ENCODE results near the gene CA5A. TPM values are rescaled to one million over a fixed set of nuclear protein-coding genes. Genes with fewer than 3 reads are reported as not detected.
"Not testable (repeated sequence)": the region's sequence is repeated elsewhere in the genome, so short reads cannot be mapped to it uniquely, and the experiment has no call there.

The CA5A gene
- total and polyA plus RNA-seq, 2 experiments from 2014 or later, result not detected

- not testable (repeated sequence) for H3K27ac Mint-ChIP-seq; H3K4me1 ChIP-seq (ENCODE audit: insufficient read depth); H3K36me3 ChIP-seq (ENCODE audit: insufficient read depth); H3K9me2 ChIP-seq (ENCODE audit: insufficient read depth); H3K4me2 ChIP-seq; H3K9me3 Mint-ChIP-seq; H3F3A ChIP-seq (replicated peaks; ENCODE audit: low read depth); ATAC-seq; H2AFZ ChIP-seq; H3K27me3 ChIP-seq (ENCODE audit: insufficient read depth); H3K27me3 Mint-ChIP-seq (ENCODE audit: insufficient read depth, low read depth, poor library complexity); H3K79me2 ChIP-seq (replicated peaks; ENCODE audit: insufficient read depth); H4K20me1 ChIP-seq (replicated peaks; ENCODE audit: insufficient read depth); H3K4me3 Mint-ChIP-seq; H3K4me3 ChIP-seq; DNase-seq (ENCODE audit: low spot score); H3K27ac ChIP-seq (ENCODE audit: low read depth)
- Mint-ChIP-seq H3K36me3 (ENCODE audit: low read depth) (peaks cover 23% of the 10 kb centered on the region), H3K4me1 (peaks cover 15% of the 10 kb centered on the region)
These were observed 49.2 kb upstream of the CA5A start for GRCh38 chr16:87985493-87985892.

DNA sequence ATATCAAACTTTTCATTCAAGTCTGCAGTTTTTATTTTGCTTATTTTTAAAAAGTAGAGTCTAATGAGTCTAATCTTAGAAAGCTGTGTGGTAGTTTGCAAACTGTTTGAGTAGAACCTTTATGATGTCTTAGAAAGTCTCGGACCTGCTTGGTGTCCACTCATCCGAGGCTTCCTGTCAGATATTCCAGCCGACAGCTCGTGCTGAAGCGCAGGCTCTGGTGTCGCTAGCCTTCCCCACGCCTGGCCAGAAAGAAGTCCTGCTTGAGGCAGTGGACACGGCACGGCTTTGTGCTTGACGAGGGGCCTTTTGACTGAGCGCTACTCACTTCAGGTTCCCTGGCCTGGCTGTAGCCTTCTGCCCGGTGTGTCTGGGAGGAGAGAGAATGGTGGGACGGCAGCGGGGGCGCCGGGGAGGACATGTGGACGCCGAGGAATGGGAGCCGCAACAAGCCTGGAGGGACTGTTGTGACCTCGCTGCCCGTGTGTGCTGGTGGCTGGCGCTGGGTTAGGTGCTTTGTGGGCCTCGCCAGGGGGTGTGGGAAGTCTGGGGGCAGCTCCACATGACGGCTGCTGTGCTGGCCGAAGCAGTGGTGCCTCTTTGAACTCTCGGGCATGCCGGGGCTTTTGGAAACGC, 48.4 kb upstream of the CA5A start:
- Mint-ChIP-seq H3K9me3 (no peaks in the 10 kb centered on the region), H3K36me3 (ENCODE audit: low read depth) (peaks cover 23% of the 10 kb centered on the region), H3K4me1 (peaks cover 15% of the 10 kb centered on the region), H3K27ac (no peak overlapping the region), H3K4me3 (no peak overlapping the region), H3K27me3 (ENCODE audit: insufficient read depth, low read depth, poor library complexity) (peaks cover 5% of the 10 kb centered on the region)
- no peaks in the 10 kb centered on the region for H3K36me3 ChIP-seq (ENCODE audit: insufficient read depth)
- H2AFZ ChIP-seq, result no peak overlapping the region
- no peak overlapping the region for H3K4me3 ChIP-seq
- peaks cover 8% of the 10 kb centered on the region; the same call in 1 of the 2 replicates for H3K4me1 ChIP-seq (ENCODE audit: insufficient read depth)
- no peak overlapping the region for H3K4me2 ChIP-seq
- H3K9me2 ChIP-seq (ENCODE audit: insufficient read depth), result no peaks in the 10 kb centered on the region
- no peaks in the 10 kb centered on the region; the same call in 1 of the 2 replicates for H3K79me2 ChIP-seq (replicated peaks; ENCODE audit: insufficient read depth)
- no peak overlapping the region for H3K27ac ChIP-seq (ENCODE audit: low read depth)
- DNase-seq (ENCODE audit: low spot score) (no peak), ATAC-seq (no peak)
- H3K27me3 ChIP-seq (ENCODE audit: insufficient read depth), result no peaks in the 10 kb centered on the region
- no peaks in the 10 kb centered on the region; the same call in 1 of the 2 replicates for H4K20me1 ChIP-seq (replicated peaks; ENCODE audit: insufficient read depth)
- no peak for TF ChIP-seq EZH2phosphoT487 (IDR thresholded peaks at IDR 0.05; ENCODE audit: unreplicated experiment)
- no peak for TF ChIP-seq JUNB (IDR thresholded peaks at IDR 0.05; ENCODE audit: unreplicated experiment)
- no peak for TF ChIP-seq CREB1 (CRISPR knock-in tag; IDR thresholded peaks at IDR 0.05; ENCODE audit: low read depth)
- TF ChIP-seq NANOG (IDR thresholded peaks at IDR 0.05; ENCODE audit: borderline replicate concordance), result no peak
- TF ChIP-seq REST (IDR thresholded peaks at IDR 0.05; ENCODE audit: unreplicated experiment), result no peak
- TF ChIP-seq CTCF (conservative IDR thresholded peaks at IDR 0.05; ENCODE audit: low read depth in 2 of 2), result no peak
- no peak for TF ChIP-seq ZNF331 (CRISPR knock-in tag; IDR thresholded peaks at IDR 0.05; ENCODE audit: low read depth)
- TF ChIP-seq POLR2AphosphoS5 (IDR thresholded peaks at IDR 0.05; ENCODE audit: low read depth), result no peak
- no peaks in the 10 kb centered on the region for H3F3A ChIP-seq (replicated peaks; ENCODE audit: low read depth)

DNA sequence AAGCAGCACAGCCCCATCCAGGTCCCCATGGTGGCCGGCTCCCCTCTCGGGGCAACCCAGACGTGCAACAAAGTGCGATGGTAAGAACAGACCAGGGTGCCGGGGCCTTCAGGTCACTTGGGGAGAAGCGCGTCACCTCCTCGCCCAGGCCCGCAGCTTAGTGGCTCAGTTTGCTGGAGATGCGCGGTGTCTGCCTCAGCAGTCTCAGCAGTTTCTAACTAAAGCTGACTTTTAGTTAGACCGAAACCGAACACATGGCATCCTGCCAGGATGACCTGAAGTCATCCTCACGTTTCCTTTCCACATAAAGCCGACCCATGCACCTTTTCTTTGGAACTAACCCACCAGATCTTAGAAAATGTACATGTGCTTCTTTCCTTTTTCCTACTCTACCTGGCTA, 47.9 kb upstream of the CA5A start:
- not testable (repeated sequence) for H3F3A ChIP-seq (replicated peaks; ENCODE audit: low read depth); H3K4me2 ChIP-seq; H3K27ac Mint-ChIP-seq; H3K9me2 ChIP-seq (ENCODE audit: insufficient read depth); H4K20me1 ChIP-seq (replicated peaks; ENCODE audit: insufficient read depth); DNase-seq (ENCODE audit: low spot score); H3K36me3 ChIP-seq (ENCODE audit: insufficient read depth); H3K4me1 ChIP-seq (ENCODE audit: insufficient read depth); H3K27me3 Mint-ChIP-seq (ENCODE audit: insufficient read depth, low read depth, poor library complexity); H3K79me2 ChIP-seq (replicated peaks; ENCODE audit: insufficient read depth); H3K4me3 ChIP-seq; H3K4me3 Mint-ChIP-seq; H2AFZ ChIP-seq; H3K9me3 Mint-ChIP-seq; H3K27me3 ChIP-seq (ENCODE audit: insufficient read depth); ATAC-seq; H3K27ac ChIP-seq (ENCODE audit: low read depth)
- peaks cover 23% of the 10 kb centered on the region for H3K36me3 Mint-ChIP-seq (ENCODE audit: low read depth)
- H3K4me1 Mint-ChIP-seq, result peaks cover 13% of the 10 kb centered on the region

GRCh38 chr16:87983737-87984097, 47.4 kb upstream of the CA5A start:
- not testable (repeated sequence) for H3K4me1 Mint-ChIP-seq, ATAC-seq

More at GRCh38 chr16:87983737-87984097, 47.4 kb upstream of the CA5A start:
- H3F3A ChIP-seq (replicated peaks; ENCODE audit: low read depth); DNase-seq (ENCODE audit: low spot score); H3K9me2 ChIP-seq (ENCODE audit: insufficient read depth); H3K9me3 Mint-ChIP-seq; H3K79me2 ChIP-seq (replicated peaks; ENCODE audit: insufficient read depth); H3K4me3 ChIP-seq; H3K4me1 ChIP-seq (ENCODE audit: insufficient read depth); H3K27me3 ChIP-seq (ENCODE audit: insufficient read depth); H3K27me3 Mint-ChIP-seq (ENCODE audit: insufficient read depth, low read depth, poor library complexity); H3K36me3 ChIP-seq (ENCODE audit: insufficient read depth); H3K27ac ChIP-seq (ENCODE audit: low read depth); H3K4me2 ChIP-seq; H2AFZ ChIP-seq; H4K20me1 ChIP-seq (replicated peaks; ENCODE audit: insufficient read depth); H3K4me3 Mint-ChIP-seq; H3K27ac Mint-ChIP-seq: not testable (repeated sequence)
- peaks cover 23% of the 10 kb centered on the region for H3K36me3 Mint-ChIP-seq (ENCODE audit: low read depth)

Data from GM23338 (cell line).